NCI-H2081 (cell line): ENCODE data around the gene ZNF296.

Experiments used
- DNase-seq, 2 experiments: peaks; one replicate each; lab custom pipeline; 2025; lab: John Stamatoyannopoulos, UW

The ZNF296 gene

GRCh38 chr19:45103508-45104319, 27.4 kb upstream of the ZNF296 start:
- DNase-seq, result peak; percentile 73 to 91

GRCh38 chr19:45103156-45103507, 26.9 kb upstream of the ZNF296 start:
- peak; percentile 68 to 84 for DNase-seq

- DNase-seq, result no peak
Observed at GRCh38 chr19:45102481-45102880, 26.2 kb upstream of the ZNF296 start.

GRCh38 chr19:45101806-45102205, 25.5 kb upstream of the ZNF296 start:
- no peak for DNase-seq

GRCh38 chr19:45100846-45101252, 24.6 kb upstream of the ZNF296 start:
- no peak for DNase-seq

GRCh38 chr19:45100201-45100600, 23.9 kb upstream of the ZNF296 start:
- peak in 1 of 2 experiments; percentile 54 for DNase-seq

- peak in 1 of 2 experiments; percentile 67 for DNase-seq
Observed at GRCh38 chr19:45099467-45100191, 23.4 kb upstream of the ZNF296 start.

- peak; percentile 57 to 79 for DNase-seq
Observed at GRCh38 chr19:45098521-45099466, 22.5 kb upstream of the ZNF296 start.

- peak in 1 of 2 experiments; percentile 10 for DNase-seq
Observed at GRCh38 chr19:45097776-45098520, 21.7 kb upstream of the ZNF296 start.

GRCh38 chr19:45097450-45097775, 21.1 kb upstream of the ZNF296 start:
- DNase-seq, result no peak

GRCh38 chr19:45096700-45097099, 20.4 kb upstream of the ZNF296 start:
- no peak for DNase-seq

GRCh38 chr19:45095496-45096413, 19.5 kb upstream of the ZNF296 start:
- no peak for DNase-seq

GRCh38 chr19:45094707-45095106, 18.4 kb upstream of the ZNF296 start:
- no peak for DNase-seq

- DNase-seq, result no peak
Observed at GRCh38 chr19:45094137-45094536, 17.9 kb upstream of the ZNF296 start.

- peak; percentile 96 to 97 for DNase-seq
Observed at GRCh38 chr19:45092747-45093678, 16.7 kb upstream of the ZNF296 start, which contains the start of gene PPP1R37. PPP1R37 (plus strand) TSS chr19:45093179; CDS start chr19:45093326, 147 bp downstream.

GRCh38 chr19:45091031-45091923, 15.0 kb upstream of the ZNF296 start:
- peak; percentile 98 to 99 for DNase-seq

GRCh38 chr19:45090606-45091005, 14.3 kb upstream of the ZNF296 start:
- no peak for DNase-seq

- no peak for DNase-seq
Observed at GRCh38 chr19:45090034-45090433, 13.8 kb upstream of the ZNF296 start.
